C1 segment of cervical spinal cord (tissue), 14 donors: Measurements from ENCODE around the gene FRS2.
"Not testable (repeated sequence)": the region's sequence is repeated elsewhere in the genome, so short reads cannot be mapped to it uniquely, and the experiment has no call there.

Experiments
- DNase-seq, 14 donors: peaks; one replicate each; lab custom pipeline; 2025; lab: John Stamatoyannopoulos, UW

Gene FRS2

GRCh38 chr12:69579029-69579428 lies 108.8 kb downstream of the FRS2 start:
- no peak for DNase-seq

- no peak for DNase-seq
Observed at GRCh38 chr12:69580074-69580473, 109.9 kb downstream of the FRS2 start.

GRCh38 chr12:69583203-69583602 lies 113.0 kb downstream of the FRS2 start:
- DNase-seq: no peak

GRCh38 chr12:69585189-69586062 lies 115.2 kb downstream of the FRS2 start, which contains the start of gene CCT2:
Gene CCT2 (plus strand): TSS chr12:69585459. CDS start chr12:69585522, 63 bp downstream.
- peak; percentile 44 to 94 (median 89) for DNase-seq

- DNase-seq: no peak
Observed at GRCh38 chr12:69588527-69588926, 118.3 kb downstream of the FRS2 start.

GRCh38 chr12:69589082-69589481 lies 118.9 kb downstream of the FRS2 start:
- no peak for DNase-seq

- DNase-seq: peak in 1 of 14 donors; percentile 3
Observed at GRCh38 chr12:69595689-69596088, 125.5 kb downstream of the FRS2 start.

GRCh38 chr12:69598174-69598753 lies 128.1 kb downstream of the FRS2 start:
- DNase-seq: no peak

- no peak for DNase-seq
Observed at GRCh38 chr12:69600804-69601203, 130.6 kb downstream of the FRS2 start.

GRCh38 chr12:69601962-69602685 lies 131.9 kb downstream of the FRS2 start:
- no peak for DNase-seq

GRCh38 chr12:69602954-69603353 lies 132.8 kb downstream of the FRS2 start:
- DNase-seq: no peak

- DNase-seq: not testable (repeated sequence)
Observed at GRCh38 chr12:69603556-69603955, 133.4 kb downstream of the FRS2 start.

GRCh38 chr12:69604275-69604674 lies 134.1 kb downstream of the FRS2 start:
- DNase-seq: not testable (repeated sequence)

- DNase-seq: no peak
Observed at GRCh38 chr12:69608114-69608513, 137.9 kb downstream of the FRS2 start.

- peak in 1 of 14 donors; percentile 49 for DNase-seq
Observed at GRCh38 chr12:69610126-69610525, 139.9 kb downstream of the FRS2 start.

- DNase-seq: no peak
Observed at GRCh38 chr12:69610729-69611128, 140.5 kb downstream of the FRS2 start, which contains the start of gene LRRC10. Gene LRRC10 (minus strand): TSS chr12:69610907. CDS start chr12:69610838, 69 bp downstream.

- no peak for DNase-seq
Observed at GRCh38 chr12:69613351-69613750, 143.2 kb downstream of the FRS2 start.

- peak in 1 of 14 donors; percentile 4 for DNase-seq
Observed at GRCh38 chr12:69616025-69616424, 145.8 kb downstream of the FRS2 start.

GRCh38 chr12:69619050-69619449 lies 148.9 kb downstream of the FRS2 start:
- no peak for DNase-seq

- DNase-seq: no peak
Observed at GRCh38 chr12:69620077-69620476, 149.9 kb downstream of the FRS2 start.

- no peak for DNase-seq
Observed at GRCh38 chr12:69620921-69621320, 150.7 kb downstream of the FRS2 start.

- no peak for DNase-seq
Observed at GRCh38 chr12:69621551-69621950, 151.4 kb downstream of the FRS2 start.
